Cardiac muscle cell (in vitro differentiated cells and primary cell): ENCODE data around the gene RGS18. TPM values are rescaled to one million over a fixed set of nuclear protein-coding genes. Genes with fewer than 3 reads are reported as not detected.
A peak's percentile ranks its signal among the peaks of the same experiment; 100 is the strongest.

ENCODE experiments used
- DNase-seq, 2 donors: peaks; one replicate each; pipeline versions ENCODE4 v3.0.0 to v3.0.0-alpha.2; 2010 to 2017; ENCODE audit warnings: low read depth in 1 of 2, low spot score in 1 of 2
- H3K27ac ChIP-seq: fragments of 200-600 bp; sonication (generic); 2 replicates; pipeline ENCODE4 v1.5.1; 2016
- H3K27me3 ChIP-seq: fragments of 200-600 bp; sonication (generic); 2 replicates; pipeline ENCODE4 v1.6.0; 2016; ENCODE audit warnings: control low read depth
- H3K36me3 ChIP-seq: fragments of 200-600 bp; sonication (generic); 2 replicates; pipeline ENCODE4 v1.5.1; 2016; ENCODE audit warnings: control low read depth
- H3K4me1 ChIP-seq: fragments of 200-600 bp; sonication (generic); 2 replicates; pipeline ENCODE4 v1.8.1; 2017; ENCODE audit warnings: low read depth, mild to moderate bottlenecking, mixed run types
- H3K4me3 ChIP-seq: fragments of 200-600 bp; sonication (generic); 2 replicates; pipeline ENCODE4 v1.5.1; 2016; ENCODE audit warnings: mild to moderate bottlenecking
- H3K9me3 ChIP-seq: fragments of 200-600 bp; sonication (generic); 2 replicates; pipeline ENCODE4 v1.5.1; 2017; ENCODE audit warnings: low read depth, mild to moderate bottlenecking, control low read depth
- CTCF ChIP-seq: IDR thresholded peaks from 2 replicates; pipeline ENCODE4 v1.5.1; 2012; ENCODE audit warnings: low read depth, mild to moderate bottlenecking, low read length
- polyA plus RNA-seq: library from polyadenylated mRNA; unstranded; fragments of >200 nt; fragmentation: Nextera tagmentation; extraction: Ambion mirVana; gene quantifications from 2 replicates; pipeline ENCODE4 v1.2.1, GENCODE V29; 2016
- total RNA-seq: library from RNA; depleted of rRNA; stranded (reverse); fragments of >200 nt; gene quantifications from 2 replicates; pipeline ENCODE4 v1.2.3, GENCODE V29; 2016

RGS18 gene, protein sequence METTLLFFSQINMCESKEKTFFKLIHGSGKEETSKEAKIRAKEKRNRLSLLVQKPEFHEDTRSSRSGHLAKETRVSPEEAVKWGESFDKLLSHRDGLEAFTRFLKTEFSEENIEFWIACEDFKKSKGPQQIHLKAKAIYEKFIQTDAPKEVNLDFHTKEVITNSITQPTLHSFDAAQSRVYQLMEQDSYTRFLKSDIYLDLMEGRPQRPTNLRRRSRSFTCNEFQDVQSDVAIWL
- total RNA-seq = not detected in 2 replicates
- polyA plus RNA-seq = not detected in 2 replicates

- no peaks in the 10 kb centered on the region for H3K36me3 ChIP-seq
- TF ChIP-seq CTCF = no peak
- DNase-seq = peak in 1 of 2 donors; percentile 64
- H3K27ac ChIP-seq = no peak within 1 kb of the TSS
- H3K4me3 ChIP-seq = no peak within 1 kb of the TSS
- H3K4me1 ChIP-seq = no peaks in the 10 kb centered on the region
- no peaks in the 10 kb centered on the region for H3K9me3 ChIP-seq
- no peaks in the 10 kb centered on the region for H3K27me3 ChIP-seq
Observed at GRCh38 chr1:192158181-192158580, at the start of gene RGS18. Gene RGS18, plus strand, starts transcription at chr1:192158462. Its CDS starts 176 bp downstream, at chr1:192158638.

GRCh38 chr1:192109576-192109975 is 48.7 kb upstream of the RGS18 start:
- Histone ChIP-seq H3K9me3 (no peaks in the 10 kb centered on the region), H3K4me1 (no peaks in the 10 kb centered on the region), H3K27me3 (no peaks in the 10 kb centered on the region), H3K36me3 (no peaks in the 10 kb centered on the region), H3K27ac (no peak overlapping the region), H3K4me3 (no peak overlapping the region)
- DNase-seq = peak in 1 of 2 donors; percentile 23
- no peak for TF ChIP-seq CTCF

DNA sequence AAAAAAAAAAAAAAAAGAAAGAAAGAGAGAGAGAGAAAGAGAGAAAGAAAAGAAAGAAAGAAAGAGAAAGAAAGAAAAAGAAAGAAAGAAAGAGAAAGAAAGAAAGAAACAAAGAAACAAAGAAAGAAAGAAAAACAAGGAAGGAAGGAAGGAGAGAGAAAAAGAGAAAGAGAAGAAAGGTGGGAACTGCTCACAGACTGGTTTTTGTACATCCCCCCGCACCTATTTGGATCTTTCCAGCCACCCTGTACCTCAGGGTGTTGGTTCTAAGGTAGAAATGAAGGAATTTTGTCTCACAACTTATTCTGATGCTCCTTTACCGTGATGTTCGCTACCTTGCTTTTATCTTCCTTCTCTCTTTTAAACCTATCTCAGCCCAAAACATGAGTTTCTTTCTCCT is 43.3 kb upstream of the RGS18 start:
- no peak for DNase-seq

DNA sequence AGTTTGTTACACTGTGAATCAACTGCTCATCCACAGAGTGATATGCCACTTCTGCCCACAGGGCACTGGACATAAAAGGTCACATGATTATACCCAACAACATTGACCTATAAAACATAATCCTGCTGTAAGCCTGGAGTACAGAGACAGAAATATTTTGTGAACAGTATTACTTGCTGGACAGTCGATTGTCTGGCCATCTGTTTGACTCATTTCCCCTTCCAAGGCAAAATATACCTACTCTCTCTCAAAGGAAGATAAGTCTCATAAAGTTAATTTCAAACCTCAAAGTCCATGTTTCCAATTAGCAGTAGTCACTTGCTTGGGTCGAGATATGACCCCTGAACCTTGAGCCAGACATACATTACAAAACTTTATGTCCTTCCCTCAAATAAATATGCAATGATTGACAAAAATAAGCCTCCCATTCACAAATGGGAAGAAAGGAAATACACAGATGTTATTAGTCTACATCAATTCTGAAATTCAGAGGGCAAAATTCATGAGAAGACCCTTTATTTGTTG is 39.3 kb upstream of the RGS18 start:
- no peaks in the 10 kb centered on the region for H3K27me3 ChIP-seq
- H3K4me1 ChIP-seq = no peaks in the 10 kb centered on the region
- H3K4me3 ChIP-seq = no peak overlapping the region
- no peaks in the 10 kb centered on the region for H3K36me3 ChIP-seq
- H3K27ac ChIP-seq = no peak overlapping the region
- no peak for DNase-seq
- H3K9me3 ChIP-seq = no peaks in the 10 kb centered on the region
- TF ChIP-seq CTCF = no peak

More for the DNA sequence above, 43.3 kb upstream of the RGS18 start:
- H3K36me3 ChIP-seq = no peaks in the 10 kb centered on the region
- TF ChIP-seq CTCF = no peak
- H3K27ac ChIP-seq = no peak overlapping the region
- no peaks in the 10 kb centered on the region for H3K9me3 ChIP-seq
- H3K27me3 ChIP-seq = no peaks in the 10 kb centered on the region
- no peak overlapping the region for H3K4me3 ChIP-seq
- H3K4me1 ChIP-seq = no peaks in the 10 kb centered on the region

DNA sequence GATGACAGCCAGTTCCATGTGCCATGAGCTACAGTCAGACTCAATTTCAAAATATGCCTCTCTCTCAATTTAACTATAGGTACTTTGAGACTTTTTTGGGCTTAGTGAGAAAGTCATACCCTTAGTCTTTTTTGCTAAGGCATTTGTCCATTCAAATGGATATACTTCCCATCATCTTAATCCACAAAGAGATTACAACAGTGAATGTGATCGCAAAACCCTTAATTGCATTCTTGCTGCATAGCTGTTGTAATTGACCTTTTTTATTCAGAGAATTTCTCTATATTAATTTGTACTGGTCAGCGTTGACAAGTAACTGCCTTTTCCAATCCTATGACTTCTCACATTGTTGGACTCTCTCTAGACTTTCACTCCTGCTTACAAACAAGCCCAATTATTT is 38.6 kb upstream of the RGS18 start:
- no peak overlapping the region for H3K4me3 ChIP-seq
- DNase-seq = no peak
- H3K27me3 ChIP-seq = no peaks in the 10 kb centered on the region
- H3K4me1 ChIP-seq = no peaks in the 10 kb centered on the region
- no peak overlapping the region for H3K27ac ChIP-seq
- no peak for TF ChIP-seq CTCF
- no peaks in the 10 kb centered on the region for H3K9me3 ChIP-seq
- H3K36me3 ChIP-seq = no peaks in the 10 kb centered on the region
